Activated CD4-positive, CD25-positive, alpha-beta regulatory T cell treated with anti-CD3 and anti-CD28 coated beads, Interleukin-2, amount 50 U/mL, for 16 hours (primary cell): ENCODE results near the gene CEACAM16.
"Not testable (repeated sequence)": the region's sequence is repeated elsewhere in the genome, so short reads cannot be mapped to it uniquely, and the experiment has no call there.

ENCODE experiments used
- DNase-seq: peaks from one replicate; pipeline ENCODE4 v3.0.0-alpha.2; 2020; ENCODE audit warnings: low read depth, low spot score

Gene CEACAM16

DNA sequence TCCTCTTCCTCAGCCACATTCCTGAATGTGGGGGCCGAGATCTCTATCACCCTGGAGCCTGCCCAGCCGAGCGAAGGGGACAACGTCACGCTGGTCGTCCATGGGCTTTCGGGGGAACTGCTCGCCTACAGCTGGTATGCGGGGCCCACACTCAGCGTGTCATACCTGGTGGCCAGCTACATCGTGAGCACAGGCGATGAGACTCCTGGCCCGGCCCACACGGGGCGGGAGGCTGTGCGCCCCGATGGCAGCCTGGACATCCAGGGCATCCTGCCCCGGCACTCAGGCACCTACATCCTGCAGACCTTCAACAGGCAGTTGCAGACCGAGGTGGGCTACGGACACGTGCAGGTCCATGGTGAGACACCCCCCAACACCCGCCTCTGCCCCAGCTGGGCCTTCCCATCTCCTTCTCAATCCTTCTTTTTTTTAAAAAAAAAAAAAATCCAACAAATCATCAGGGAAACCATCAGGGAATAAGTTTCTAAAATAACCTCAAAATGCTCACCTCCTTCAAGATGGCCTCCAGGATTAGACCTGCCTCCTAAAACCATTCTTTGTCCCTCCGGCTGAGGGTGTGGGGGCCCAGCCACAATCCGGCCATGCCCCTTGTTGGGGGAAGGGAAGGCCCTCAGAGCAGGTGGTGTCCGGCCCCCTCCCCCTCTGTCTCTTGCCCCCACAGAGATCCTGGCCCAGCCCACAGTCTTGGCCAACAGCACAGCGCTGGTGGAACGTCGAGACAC is 4.6 kb downstream of the CEACAM16 start:
- no peak for DNase-seq

DNA sequence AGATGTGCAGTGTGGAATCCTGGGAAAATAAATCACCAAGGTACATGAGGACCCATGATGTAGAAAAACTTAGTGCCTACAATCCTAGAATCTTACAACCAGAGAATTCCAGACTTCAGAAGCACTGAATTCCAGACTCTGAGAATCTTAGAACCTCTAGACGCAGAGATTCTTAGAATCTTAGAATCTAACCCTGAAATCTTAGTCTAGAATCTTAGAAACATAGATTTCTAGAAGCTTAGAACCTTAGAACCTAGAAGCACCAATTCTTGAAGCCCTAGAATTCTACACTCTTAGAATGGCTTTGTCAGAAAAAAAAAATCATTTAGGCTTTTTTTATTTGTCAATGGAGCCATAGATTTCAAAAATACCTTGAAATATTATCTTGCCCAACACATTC is 6.0 kb downstream of the CEACAM16 start:
- DNase-seq = no peak

DNA sequence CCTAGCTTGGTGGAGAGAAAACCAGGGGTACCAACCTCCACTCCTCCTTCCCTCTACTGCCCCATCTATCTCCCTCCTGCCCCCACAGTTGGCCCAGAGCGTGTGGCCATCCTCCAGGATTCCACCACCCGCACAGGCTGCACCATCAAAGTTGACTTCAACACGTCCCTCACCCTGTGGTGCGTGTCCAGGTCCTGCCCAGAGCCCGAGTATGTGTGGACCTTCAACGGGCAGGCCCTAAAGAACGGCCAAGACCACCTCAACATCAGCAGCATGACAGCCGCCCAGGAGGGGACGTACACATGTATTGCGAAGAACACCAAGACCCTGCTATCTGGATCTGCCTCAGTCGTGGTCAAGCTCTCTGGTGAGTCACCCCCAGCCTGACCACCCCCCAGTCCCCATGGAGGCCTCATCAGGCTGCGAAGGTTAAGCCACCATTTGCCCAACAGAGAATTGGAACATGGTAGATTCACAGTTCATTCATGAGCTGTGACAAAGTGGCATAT is 6.6 kb downstream of the CEACAM16 start:
- DNase-seq = no peak

DNA sequence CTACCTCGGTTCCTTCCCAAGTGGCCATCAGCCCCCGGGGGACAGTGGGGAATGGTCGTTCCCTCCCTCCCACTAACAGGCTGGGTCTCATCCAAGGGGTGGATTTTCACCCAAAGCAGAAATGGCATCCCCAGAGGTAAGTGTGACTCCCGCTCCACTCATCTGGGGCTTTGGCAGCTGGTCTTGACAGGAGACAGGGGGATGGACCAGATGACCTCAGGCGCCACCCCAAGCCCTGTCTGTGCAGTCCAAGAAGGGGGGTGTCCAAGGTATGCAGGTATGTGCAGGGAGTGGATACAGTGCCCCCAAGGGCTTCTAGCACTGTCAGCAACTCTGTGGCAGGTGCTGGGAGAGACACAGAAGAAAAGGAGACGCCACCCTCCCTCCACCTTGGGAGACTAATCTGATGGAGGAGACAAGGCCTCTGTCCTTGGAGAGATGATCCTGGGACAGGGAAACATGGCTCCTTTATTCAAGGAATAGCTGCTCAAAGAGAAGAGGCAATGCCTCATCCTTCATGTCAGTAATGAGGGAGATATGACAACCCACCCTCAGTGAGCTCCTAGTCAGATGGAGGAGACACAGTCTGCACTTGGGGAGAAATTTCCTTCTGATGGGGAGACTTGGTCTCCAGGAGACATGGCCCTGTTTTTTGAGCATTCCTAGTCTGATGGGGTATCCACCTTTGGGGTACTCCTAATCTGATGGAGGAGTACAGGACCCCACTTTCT is 7.7 kb downstream of the CEACAM16 start:
- DNase-seq = no peak

- no peak for DNase-seq
Measured at GRCh38 chr19:44707794-44708193, 8.8 kb downstream of the CEACAM16 start.

DNA sequence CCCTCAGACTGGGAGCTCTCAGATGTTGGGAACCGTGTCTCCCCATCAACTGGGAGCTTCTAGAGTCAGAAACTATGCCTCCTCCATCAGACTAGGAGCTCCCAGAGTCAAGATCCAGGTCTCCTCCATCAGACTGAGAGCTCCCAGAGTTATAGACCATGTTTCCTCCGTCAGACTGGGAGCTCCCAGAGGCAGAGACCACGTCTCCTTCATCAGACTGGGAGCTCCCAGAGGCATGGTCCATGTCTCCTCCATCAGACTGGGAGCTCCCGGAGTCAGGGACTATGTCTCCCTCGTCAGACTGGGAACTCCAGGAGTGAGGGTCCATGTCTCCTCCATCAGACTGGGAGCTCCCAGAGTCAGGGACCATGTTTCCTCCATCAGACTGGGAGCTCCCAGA is 10.0 kb downstream of the CEACAM16 start:
- no peak for DNase-seq

DNA sequence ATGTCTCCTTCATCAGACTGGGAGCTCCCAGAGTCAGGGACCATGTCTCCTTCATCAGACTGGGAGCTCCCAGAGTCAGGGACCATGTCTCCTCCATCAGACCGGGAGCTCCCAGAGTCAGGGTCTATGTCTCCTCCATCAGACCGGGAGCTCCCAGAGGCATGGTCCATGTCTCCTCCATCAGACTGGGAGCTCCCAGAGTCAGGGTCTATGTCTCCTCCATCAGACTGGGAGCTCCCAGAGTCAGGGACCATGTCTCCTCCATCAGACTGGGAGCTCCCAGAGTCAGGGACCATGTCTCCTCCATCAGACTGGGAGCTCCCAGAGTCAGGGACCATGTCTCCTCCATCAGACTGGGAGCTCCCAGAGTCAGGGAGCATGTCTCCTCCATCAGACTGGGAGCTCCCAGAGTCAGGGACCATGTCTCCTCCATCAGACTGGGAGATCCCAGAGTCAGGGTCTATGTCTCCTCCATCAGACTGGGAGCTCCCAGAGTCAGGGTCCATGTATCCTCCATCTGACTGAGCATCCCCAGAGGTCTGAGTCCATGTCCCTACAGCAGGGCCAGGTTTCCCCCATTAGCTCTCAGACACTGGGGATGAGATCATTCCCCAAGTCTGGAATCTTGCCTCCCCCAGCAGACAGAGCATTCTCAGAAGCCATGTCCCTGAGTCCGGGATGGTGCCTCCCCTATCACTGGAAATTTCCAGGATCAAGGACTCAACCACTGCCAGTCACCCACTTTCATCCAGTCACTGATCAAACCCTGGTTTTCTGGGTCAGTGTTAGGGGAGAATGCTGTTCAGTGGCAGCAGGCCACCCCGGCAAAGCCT is 10.7 kb downstream of the CEACAM16 start:
- not testable (repeated sequence) for DNase-seq

GRCh38 chr19:44710483-44710882 is 11.5 kb downstream of the CEACAM16 start:
- no peak for DNase-seq

- DNase-seq = no peak
Measured at GRCh38 chr19:44712864-44713515, 14.0 kb downstream of the CEACAM16 start.

- DNase-seq = no peak
Measured at GRCh38 chr19:44714597-44715169, 15.7 kb downstream of the CEACAM16 start.

DNA sequence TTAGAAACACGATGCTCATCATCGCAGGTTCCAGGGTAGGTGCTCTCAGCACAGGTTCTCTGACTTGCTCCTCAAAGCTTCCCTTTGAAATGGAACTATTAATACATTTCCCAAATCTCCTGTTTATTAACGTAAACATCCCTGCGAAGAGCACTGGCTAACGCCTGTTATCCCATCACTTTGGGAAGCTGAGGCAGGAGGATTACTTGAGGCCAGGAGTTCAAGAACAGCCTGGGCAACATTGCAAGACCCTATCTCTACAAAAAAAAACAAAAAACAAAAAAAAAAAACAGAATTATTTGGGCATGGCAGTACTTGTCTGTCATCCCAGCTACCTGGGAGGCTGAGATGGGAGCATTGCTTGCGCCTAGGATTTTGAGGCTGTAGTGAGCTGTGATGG is 18.7 kb downstream of the CEACAM16 start:
- no peak for DNase-seq

GRCh38 chr19:44718441-44719261 is 19.7 kb downstream of the CEACAM16 start:
- no peak for DNase-seq

DNA sequence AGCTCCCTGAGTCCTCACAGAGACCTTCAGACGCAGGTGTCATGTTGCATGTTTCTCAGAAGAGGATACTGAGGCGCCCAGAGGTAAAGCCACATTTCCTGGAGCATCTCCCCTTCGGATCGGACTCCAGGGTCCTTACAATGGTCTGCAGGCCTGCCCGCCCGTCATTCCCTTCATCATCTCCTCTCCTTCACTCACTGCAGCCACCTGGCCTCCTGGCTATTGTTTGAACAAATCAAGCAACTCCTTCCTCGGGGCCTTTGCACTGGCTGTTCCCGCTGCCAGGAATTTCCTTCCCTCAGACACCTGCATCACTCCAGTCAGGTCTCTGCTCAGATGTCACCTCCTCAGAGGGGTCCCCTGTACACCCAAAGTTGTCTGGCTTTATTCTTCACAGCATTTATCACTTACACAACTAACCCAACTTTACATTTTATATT is 20.3 kb downstream of the CEACAM16 start:
- DNase-seq = no peak

- not testable (repeated sequence) for DNase-seq
Measured at GRCh38 chr19:44720396-44720795, 21.4 kb downstream of the CEACAM16 start.

DNA sequence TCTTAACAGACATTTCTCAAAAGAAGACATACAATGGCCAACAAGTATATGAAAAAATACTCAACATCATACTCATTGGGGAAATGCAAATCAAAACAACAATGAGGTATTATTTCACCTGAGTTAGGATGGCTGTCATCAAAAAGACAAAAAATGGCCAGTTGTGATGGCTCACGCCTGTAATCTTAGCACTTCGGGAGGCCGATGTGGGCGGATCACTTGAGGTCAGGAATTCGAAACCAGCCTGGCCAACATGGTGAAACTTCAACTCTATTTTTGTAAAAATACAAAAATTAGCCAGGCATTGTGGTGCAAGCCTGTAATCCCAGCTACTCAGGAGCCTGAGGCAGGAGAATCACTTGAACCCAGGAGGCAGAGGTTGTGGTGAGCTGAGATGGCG is 22.0 kb downstream of the CEACAM16 start:
- DNase-seq = no peak

- DNase-seq = not testable (repeated sequence)
Measured at GRCh38 chr19:44721369-44721768, 22.4 kb downstream of the CEACAM16 start.

DNA sequence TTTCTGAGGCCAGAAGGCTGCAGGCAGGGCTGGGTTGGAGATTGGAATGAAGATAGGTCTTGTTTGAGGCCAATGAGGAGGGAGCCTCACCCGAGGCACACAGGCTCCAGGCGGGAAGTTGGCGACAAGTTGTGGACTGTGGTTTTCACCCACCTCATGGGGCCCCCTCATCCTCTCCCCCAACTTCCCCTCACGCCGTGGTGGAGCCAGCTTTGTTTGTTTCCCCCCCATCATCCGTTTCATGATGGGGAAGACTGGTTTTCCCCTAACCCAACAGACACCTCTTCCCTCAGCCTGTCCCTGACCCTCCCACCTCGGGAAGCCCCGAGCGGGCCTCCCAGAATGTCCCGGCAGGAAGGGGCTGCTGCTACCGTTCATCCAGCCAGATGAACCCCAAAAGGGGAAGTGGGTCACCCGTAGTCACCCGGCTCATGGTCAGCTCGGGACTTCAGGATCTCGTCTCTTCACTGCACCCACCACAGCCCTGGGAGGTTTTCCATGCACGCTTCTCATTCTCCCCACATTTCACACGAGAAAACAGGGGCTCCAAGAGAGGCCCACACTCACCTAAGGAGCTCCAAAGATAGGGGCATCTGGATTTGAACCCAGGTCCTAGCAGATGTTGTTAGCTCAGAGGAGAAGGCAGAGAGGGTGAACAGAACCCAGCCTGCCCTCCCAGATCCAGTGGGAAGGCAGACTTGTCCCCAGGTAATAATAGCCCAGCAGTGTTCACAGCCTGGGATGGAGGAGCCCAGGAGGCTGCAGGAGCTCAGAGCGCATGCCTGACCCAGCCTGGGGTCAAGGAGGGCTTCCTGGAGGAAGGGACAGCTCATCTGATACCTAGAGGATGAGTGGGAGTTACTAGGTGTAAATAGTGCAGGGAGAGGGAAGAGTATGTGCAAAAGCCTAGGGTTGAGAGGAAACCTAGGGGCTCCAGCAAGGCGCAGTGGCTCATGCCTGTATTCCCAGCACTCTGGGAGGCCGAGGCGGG is 23.5 kb downstream of the CEACAM16 start:
- DNase-seq = no peak

GRCh38 chr19:44723299-44723951 is 24.5 kb downstream of the CEACAM16 start:
- no peak for DNase-seq

GRCh38 chr19:44723952-44724319 is 25.0 kb downstream of the CEACAM16 start:
- peak; percentile 59 for DNase-seq
